ENCODE measurements around the gene CD207.

GRCh38 chr2:70807828-70808118 lies 27.8 kb downstream of the CD207 start:
- TF ChIP-seq CTCF (IDR thresholded peaks at IDR 0.05) = no peak
- TF ChIP-seq POLR2A (IDR thresholded peaks at IDR 0.05) = no peak

Data from sigmoid colon (tissue), 3 donors.